HG03442 (cell line): ENCODE data around the gene CAPN5.
"Not testable (repeated sequence)": the region's sequence is repeated elsewhere in the genome, so short reads cannot be mapped to it uniquely, and the experiment has no call there.

Experiments used
- ATAC-seq: cut with Tn5 transposase; IDR thresholded peaks from one replicate; pipeline ENCODE4 v1.9.1; 2021; ENCODE audit warnings: mild to moderate bottlenecking, moderate library complexity; ENCODE audit not compliant: unreplicated experiment

Gene CAPN5

DNA sequence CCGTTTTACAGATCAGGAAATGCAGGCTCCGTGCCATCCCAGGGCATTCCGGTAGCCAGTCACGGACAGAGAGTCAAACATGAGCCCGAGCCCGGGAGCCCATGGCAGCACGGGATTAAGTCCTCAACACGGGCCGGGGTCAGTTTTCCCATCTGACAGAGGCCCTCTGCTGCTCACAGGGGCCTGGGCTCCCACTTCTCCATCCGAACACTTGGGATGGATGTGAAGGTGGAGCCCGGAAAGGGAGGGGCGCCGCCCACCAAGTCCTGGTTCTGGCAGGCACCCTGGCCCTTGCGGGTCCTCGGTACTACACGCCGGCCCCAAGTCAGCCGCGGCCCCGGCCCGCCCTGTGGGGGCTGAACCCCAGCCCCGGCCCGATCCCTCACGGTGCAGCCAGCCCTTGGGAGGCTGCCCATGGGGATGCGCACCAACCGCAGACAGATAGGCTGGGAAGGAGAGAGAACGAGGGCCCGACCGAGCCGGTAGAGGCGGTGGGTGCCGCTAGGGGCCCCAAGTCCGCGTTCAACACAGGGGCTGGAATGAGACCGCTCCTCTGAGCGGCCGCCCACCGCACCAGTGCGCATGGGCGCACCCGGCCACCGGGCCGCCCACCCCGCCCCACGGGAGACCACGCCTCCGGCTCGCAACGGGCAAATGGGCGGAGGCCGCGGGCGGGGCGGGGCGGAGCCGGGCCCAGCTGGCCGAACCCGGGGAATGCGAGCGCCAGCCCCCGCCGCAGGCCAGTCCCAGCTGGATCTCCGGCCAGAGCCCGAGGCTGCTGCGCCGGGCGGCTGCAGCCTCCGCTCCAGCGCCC lies at the start of gene CAPN5:
CAPN5 (plus strand) TSS at position 743 of the 814 bp plus-strand sequence. CDS start 17,916 bp downstream, outside the sequence.
- peak; percentile 88 for ATAC-seq

- not testable (repeated sequence) for ATAC-seq
Measured at GRCh38 chr11:77018396-77018924, 48.3 kb upstream of the CAPN5 start.

GRCh38 chr11:77019976-77020595 lies 46.7 kb upstream of the CAPN5 start:
- ATAC-seq, result no peak

DNA sequence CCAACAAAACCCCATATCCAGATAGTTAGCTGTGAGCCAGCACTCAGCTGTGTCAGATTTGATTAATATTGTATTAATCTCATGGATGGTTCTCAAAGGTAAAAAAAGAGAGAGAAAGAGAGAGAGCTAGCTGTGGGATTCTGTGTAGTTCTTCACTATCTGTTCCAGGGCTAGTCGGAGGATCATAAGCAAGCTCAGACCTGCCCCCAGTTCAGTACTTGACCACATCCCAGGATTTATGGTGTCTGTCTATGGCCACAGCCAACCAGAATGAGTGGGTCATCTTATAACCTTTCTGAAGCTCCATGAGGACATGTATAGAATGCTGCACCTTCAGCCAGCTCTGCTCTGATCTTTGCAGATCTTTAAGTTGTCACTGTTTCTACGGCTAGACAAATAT lies 46.0 kb upstream of the CAPN5 start:
- no peak for ATAC-seq

- no peak for ATAC-seq
Measured at GRCh38 chr11:77024745-77025144, 42.0 kb upstream of the CAPN5 start.

DNA sequence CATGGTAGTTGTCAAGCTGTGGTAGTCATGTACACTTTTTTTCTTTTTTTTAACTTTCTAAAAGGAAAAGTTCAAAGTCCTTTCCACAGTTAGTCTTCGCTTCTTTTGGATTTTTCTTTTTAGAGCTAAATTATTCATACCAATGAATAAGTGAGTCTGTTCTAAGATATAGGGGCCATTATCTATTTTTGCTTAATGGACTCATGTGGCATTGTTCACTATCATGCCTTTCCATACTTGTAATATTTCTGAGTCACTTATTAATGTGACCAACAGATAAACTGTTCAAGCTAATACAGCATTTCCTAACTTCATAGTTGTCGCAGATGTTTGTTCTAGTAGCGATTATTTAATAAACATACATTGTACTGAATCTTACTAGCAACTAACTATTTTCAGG lies 40.5 kb upstream of the CAPN5 start:
- no peak for ATAC-seq

- ATAC-seq, result no peak
Measured at GRCh38 chr11:77026743-77027142, 40.0 kb upstream of the CAPN5 start.

GRCh38 chr11:77027275-77027674 lies 39.5 kb upstream of the CAPN5 start:
- ATAC-seq, result no peak

- ATAC-seq, result no peak
Measured at GRCh38 chr11:77029829-77030228, 36.9 kb upstream of the CAPN5 start.

- no peak for ATAC-seq
Measured at GRCh38 chr11:77030834-77031414, 35.8 kb upstream of the CAPN5 start.

DNA sequence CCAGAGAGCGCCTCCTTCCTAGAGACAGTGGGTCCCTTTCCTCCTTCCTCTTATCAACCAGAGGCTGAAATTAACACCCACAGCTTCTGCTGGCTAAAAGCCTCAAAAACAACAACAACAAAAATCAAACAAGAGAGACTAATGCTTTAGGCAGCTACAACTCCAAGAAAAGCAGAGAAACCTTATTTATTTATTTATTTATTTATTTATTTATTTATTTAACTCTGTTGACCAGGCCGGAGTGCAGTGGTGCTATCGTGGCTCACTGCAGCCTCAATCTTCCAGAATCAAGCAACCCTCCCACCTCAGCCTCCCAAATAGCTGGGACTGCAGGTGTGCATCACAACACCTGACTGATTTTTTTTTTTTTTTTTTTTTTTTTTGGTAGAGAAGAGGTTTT lies 35.2 kb upstream of the CAPN5 start:
- ATAC-seq, result no peak

GRCh38 chr11:77035039-77035438 lies 31.7 kb upstream of the CAPN5 start:
- no peak for ATAC-seq

- ATAC-seq, result no peak
Measured at GRCh38 chr11:77035580-77035979, 31.2 kb upstream of the CAPN5 start.

DNA sequence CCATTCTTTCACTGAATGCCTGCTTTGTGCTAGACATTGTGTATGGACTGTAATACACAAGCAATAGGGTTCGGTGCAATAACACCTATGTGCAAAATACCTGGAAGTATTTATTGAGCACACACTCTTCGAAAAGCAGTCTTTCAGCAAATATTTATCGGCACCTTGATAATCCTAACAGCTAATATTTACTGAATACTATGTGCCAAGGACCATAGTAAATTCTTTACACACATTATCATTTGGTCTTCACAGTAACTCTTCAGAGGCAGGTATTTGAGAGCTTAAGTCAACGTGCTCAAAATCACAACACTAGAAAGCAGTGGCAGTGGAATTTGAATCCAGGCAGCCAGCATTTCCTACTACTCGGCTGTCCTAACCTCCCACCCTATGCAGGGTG lies 30.4 kb upstream of the CAPN5 start:
- ATAC-seq, result no peak

DNA sequence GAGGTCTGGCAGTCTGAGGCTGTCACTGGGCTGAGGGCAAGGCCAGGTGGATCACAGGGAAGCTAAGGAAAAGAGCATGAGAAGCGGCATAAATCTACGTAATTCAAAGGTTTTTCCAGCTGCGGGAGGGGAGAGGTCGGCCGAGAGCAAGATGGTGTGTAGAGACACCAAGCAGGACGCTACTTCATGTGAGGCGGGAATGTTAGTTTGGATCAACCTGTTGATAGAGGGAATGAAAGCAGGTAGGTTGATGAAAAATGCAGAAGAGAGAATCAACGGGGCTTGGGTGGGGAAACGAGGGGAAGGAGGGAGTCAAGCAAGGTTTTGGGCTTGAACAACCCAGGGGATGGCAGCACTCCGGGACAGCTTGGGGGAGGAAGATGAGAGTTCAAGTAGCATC lies 29.7 kb upstream of the CAPN5 start:
- no peak for ATAC-seq

DNA sequence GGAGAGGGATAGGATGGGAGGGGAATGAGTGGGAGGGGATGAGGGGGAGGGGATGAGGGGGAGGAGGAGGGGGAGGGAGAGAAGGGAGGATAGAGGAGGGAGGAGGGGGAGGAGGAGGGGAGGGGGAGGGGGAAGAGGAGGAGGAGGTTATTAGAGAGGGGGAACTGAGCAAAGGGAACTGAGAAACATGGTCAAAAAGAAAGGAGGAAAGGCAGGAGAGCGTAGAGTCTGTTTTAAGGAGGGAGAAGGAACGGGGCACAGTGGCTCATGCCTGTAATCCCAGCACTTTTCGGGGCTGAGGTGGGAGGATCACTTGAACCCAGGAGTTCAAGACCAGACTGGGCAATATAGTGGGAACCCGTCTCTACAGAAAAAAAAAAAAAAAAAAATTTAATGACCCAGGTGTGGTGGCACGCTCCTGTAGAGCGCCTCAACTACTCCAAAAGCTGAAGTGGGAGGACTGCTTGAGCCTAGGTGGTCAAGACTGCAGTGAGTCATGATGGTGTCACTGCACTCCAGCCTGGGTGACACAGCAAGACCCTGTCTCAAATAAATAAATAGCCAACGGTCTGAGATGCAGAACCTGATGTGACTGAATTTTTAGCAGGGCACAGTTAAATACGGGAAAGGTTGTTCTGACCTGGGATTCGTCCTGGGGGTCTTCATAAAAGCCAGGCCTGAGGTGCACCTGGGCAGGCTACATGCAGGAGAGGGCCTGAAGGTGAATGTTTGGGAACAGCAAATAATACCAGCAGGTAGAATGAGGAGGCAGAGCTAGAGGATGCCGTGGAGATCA lies 28.5 kb upstream of the CAPN5 start:
- ATAC-seq, result no peak

DNA sequence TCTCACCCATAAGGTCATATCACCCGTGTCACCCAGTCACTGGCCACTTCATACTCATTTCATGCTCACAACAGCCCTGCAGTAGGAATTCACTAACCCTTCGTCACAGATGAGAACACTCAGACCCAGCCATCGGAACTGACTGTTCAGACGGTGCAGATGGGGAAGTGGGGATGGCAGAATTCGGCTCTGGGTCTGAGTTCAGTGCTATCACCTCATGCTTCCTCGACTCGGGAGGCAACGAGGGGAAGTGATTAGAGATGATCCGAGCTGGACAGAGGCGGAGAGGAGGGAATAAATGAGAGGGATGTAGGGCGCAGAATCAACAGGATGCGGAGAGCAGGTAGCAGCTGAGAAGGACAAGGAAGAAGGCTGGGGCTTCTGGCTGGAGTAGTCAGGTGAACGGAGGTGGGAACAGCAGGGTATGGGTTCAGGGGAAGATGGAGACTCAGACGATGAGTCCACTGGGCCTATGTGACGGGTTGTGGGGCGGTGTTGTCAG lies 27.9 kb upstream of the CAPN5 start:
- ATAC-seq, result no peak

DNA sequence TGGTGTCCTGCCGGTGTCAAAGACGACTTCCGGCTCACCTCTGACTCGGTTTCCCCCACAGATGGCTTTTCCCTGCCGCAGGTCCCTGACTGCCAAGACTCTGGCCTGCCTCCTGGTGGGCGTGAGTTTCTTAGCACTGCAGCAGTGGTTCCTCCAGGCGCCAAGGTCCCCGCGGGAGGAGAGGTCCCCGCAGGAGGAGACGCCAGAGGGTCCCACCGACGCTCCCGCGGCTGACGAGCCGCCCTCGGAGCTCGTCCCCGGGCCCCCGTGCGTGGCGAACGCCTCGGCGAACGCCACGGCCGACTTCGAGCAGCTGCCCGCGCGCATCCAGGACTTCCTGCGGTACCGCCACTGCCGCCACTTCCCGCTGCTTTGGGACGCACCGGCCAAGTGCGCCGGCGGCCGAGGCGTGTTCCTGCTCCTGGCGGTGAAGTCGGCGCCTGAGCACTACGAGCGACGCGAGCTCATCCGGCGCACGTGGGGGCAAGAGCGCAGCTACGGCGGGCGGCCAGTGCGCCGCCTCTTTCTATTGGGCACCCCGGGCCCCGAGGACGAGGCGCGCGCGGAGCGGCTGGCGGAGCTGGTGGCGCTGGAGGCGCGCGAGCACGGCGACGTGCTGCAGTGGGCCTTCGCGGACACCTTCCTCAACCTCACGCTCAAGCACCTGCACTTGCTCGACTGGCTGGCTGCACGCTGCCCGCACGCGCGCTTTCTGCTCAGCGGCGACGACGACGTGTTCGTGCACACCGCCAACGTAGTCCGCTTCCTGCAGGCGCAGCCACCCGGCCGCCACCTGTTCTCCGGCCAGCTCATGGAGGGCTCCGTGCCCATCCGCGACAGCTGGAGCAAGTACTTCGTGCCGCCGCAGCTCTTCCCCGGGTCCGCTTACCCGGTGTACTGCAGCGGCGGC lies 27.0 kb upstream of the CAPN5 start:
- no peak for ATAC-seq

DNA sequence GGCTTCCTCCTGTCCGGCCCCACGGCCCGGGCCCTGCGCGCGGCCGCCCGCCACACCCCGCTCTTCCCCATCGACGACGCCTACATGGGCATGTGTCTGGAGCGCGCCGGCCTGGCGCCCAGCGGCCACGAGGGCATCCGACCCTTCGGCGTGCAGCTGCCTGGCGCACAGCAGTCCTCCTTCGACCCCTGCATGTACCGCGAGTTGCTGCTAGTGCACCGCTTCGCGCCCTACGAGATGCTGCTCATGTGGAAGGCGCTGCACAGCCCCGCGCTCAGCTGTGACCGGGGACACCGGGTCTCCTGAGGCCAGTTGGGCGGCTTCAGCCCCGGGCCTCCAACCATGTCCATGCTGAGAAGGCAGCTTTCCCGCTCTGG lies 26.4 kb upstream of the CAPN5 start:
- ATAC-seq, result no peak

GRCh38 chr11:77040889-77041288 lies 25.9 kb upstream of the CAPN5 start:
- no peak for ATAC-seq
